ENCODE results near the gene DPF3. TPM values are rescaled to one million over a fixed set of nuclear protein-coding genes. Genes with fewer than 3 reads are reported as not detected.

DPF3 gene
- total RNA-seq, 1 donor from 2014 or later = 0.90 TPM

DNA sequence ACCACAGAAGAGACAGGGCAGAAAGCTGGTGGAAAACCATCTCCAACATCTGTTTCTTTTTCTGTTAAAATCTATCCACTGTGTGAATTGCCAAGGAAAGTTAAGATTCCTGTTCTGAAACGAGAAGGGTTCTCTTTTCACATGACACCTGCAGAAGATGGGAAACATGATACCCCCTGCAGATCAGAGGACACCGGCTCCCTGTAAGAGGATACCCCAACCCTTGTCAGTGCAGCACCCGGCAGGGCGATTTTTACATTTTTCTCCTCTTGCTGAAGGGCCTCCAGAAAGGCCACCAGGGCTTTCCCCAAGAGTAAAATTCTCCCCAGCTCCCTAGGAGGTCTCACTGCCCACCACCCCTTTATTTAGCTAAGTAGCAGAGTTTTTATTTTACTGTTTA lies 48.2 kb downstream of the DPF3 start:
- Histone ChIP-seq H3K27ac (no peak overlapping the region), H3K9me3 (no peaks in the 10 kb centered on the region), H3K4me3 (no peak overlapping the region), H3K4me1 (no peaks in the 10 kb centered on the region), H3K27me3 (no peaks in the 10 kb centered on the region), H3K36me3 (no peaks in the 10 kb centered on the region)
- TF ChIP-seq, protein P1, sequence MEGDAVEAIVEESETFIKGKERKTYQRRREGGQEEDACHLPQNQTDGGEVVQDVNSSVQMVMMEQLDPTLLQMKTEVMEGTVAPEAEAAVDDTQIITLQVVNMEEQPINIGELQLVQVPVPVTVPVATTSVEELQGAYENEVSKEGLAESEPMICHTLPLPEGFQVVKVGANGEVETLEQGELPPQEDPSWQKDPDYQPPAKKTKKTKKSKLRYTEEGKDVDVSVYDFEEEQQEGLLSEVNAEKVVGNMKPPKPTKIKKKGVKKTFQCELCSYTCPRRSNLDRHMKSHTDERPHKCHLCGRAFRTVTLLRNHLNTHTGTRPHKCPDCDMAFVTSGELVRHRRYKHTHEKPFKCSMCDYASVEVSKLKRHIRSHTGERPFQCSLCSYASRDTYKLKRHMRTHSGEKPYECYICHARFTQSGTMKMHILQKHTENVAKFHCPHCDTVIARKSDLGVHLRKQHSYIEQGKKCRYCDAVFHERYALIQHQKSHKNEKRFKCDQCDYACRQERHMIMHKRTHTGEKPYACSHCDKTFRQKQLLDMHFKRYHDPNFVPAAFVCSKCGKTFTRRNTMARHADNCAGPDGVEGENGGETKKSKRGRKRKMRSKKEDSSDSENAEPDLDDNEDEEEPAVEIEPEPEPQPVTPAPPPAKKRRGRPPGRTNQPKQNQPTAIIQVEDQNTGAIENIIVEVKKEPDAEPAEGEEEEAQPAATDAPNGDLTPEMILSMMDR (IDR thresholded peaks at IDR 0.05) = no peak
- no peak for DNase-seq
- no peak for ATAC-seq
- intact Hi-C loops (cut with DNase I) = no loop called here

DNA sequence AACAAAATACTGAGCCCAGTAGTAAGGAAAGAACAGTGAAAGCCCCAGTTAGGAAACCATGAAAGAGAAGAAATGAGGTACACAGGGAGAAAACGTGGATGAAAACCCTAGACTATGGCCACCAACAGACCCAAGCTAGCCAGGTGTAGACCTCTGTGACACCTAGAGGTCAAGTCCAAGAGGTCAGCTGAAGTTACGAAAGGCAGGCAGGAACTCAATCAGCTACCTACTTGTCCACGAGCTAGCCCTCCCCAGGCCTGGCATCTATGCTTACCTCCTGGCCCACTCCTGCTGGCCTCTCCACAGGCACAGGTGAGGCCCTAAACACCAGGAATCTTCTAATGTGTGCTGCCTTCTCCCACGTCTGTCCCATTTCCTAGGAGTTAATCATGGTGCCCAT lies 48.7 kb downstream of the DPF3 start:
- H3K4me1 ChIP-seq = no peaks in the 10 kb centered on the region
- intact Hi-C loops (cut with DNase I) = no loop called here
- no peaks in the 10 kb centered on the region for H3K9me3 ChIP-seq
- DNase-seq (no peak), ATAC-seq (no peak)
- no peak overlapping the region for H3K27ac ChIP-seq
- TF ChIP-seq, protein P1 (IDR thresholded peaks at IDR 0.05) = no peak
- H3K36me3 ChIP-seq = no peaks in the 10 kb centered on the region
- no peak overlapping the region for H3K4me3 ChIP-seq
- H3K27me3 ChIP-seq = no peaks in the 10 kb centered on the region

DNA sequence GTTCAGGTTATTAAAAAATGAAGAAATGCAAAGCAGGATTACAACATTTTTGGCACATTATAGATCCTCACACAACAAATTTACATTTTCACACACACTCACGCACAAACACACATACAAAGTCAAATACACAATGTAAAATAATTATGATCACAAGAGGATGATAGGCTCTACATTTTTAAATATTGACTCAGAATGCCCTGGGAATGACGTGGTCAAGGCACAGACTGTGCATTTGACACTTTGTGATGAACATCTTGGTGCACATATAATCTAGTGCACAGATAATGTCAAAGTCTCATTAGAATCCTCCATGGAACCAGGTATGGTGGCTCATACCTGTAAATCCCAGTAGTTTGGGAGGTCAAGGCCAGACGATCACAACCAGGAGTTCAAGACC lies 49.4 kb downstream of the DPF3 start:
- no peak overlapping the region for H3K27ac ChIP-seq
- no peak for ATAC-seq
- TF ChIP-seq, protein P1 (IDR thresholded peaks at IDR 0.05) = no peak

DNA sequence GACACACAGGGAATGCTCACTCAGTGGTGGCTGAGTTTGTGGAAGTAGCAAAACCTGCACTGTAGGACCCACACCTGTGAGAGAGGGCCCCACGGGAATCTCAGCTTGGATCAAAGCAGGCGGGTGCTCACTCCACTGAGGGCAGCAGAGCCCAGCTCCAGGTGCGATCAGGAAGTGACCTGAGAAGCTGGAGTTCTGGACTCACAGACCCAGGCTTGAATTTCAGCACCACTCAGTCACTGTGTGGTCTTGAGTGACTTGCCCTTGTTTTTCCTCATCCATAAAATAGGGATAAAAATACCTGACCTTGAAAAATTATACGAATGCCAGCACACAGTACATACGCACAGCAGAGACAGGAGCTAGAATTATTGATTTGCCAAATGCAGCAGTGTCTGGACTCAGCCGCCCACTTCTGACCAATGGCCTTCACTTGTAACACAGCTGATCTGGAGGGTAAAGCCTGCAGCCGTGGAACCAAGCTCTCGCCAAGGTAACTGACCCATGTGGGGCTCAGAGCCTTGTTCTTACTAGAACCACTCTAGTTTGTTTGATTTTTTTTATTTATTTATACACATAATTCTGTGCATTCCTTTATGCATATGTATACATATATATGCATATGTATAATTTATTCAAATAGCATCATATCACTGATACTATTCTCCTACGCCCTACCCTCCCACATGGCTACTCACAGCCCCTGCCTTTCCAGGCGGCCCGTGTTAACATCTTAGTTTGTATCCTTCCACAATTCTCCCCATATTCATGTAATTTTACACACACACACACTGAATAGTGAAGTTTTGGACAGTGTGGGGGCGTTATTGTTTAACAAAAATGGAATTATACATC lies 53.9 kb downstream of the DPF3 start:
- H3K27me3 ChIP-seq = no peaks in the 10 kb centered on the region
- intact Hi-C loops (cut with DNase I) = no loop called here
- H3K27ac ChIP-seq = no peak overlapping the region
- no peak for ATAC-seq
- H3K4me3 ChIP-seq = no peak overlapping the region
- DNase-seq = no peak
- H3K4me1 ChIP-seq = no peaks in the 10 kb centered on the region
- H3K36me3 ChIP-seq = no peaks in the 10 kb centered on the region
- no peaks in the 10 kb centered on the region for H3K9me3 ChIP-seq
- TF ChIP-seq, protein P1 (IDR thresholded peaks at IDR 0.05) = no peak

More for the DNA sequence above, 49.4 kb downstream of the DPF3 start:
- DNase-seq = no peak
- intact Hi-C loops (cut with DNase I) = no loop called here
- Histone ChIP-seq H3K4me1 (no peaks in the 10 kb centered on the region), H3K36me3 (no peaks in the 10 kb centered on the region), H3K4me3 (no peak overlapping the region), H3K9me3 (no peaks in the 10 kb centered on the region), H3K27me3 (no peaks in the 10 kb centered on the region)

DNA sequence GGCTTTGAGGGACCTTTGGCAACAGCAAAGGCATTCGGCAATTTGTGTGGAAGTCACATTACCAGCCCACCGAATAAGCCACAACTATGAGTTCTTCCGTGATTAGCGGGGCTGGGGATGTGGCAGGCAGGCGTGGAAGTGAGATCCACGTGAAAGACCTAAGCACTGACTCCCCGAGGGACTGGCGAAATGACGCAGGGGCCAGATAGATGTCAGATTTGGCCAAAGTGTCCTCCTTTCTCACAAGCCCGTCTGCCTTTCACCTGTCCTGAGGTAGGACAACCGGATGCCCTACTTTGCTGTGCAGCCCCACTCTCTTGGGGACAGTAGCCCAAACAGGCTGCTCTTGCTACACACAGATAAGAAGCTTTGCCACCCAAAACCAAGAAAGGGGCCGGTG lies 54.5 kb downstream of the DPF3 start:
- Histone ChIP-seq H3K9me3 (no peaks in the 10 kb centered on the region), H3K4me3 (no peak overlapping the region), H3K27me3 (no peaks in the 10 kb centered on the region), H3K4me1 (no peaks in the 10 kb centered on the region), H3K36me3 (no peaks in the 10 kb centered on the region), H3K27ac (no peak overlapping the region)
- TF ChIP-seq, protein P1 (IDR thresholded peaks at IDR 0.05) = no peak
- intact Hi-C loops (cut with DNase I) = no loop called here
- ATAC-seq (no peak), DNase-seq (no peak)

Measured in upper lobe of right lung (tissue), 1 donor.